Stimulated activated CD8-positive, alpha-beta memory T cell treated with anti-CD3 and anti-CD28 coated beads, Interleukin-4, amount 100 ng/mL, for 48 hours (primary cell): ENCODE measurements around the gene SUSD6.

ENCODE experiments used
- DNase-seq: peaks from one replicate; pipeline ENCODE4 v3.0.0-alpha.2; 2020

SUSD6 gene

DNA sequence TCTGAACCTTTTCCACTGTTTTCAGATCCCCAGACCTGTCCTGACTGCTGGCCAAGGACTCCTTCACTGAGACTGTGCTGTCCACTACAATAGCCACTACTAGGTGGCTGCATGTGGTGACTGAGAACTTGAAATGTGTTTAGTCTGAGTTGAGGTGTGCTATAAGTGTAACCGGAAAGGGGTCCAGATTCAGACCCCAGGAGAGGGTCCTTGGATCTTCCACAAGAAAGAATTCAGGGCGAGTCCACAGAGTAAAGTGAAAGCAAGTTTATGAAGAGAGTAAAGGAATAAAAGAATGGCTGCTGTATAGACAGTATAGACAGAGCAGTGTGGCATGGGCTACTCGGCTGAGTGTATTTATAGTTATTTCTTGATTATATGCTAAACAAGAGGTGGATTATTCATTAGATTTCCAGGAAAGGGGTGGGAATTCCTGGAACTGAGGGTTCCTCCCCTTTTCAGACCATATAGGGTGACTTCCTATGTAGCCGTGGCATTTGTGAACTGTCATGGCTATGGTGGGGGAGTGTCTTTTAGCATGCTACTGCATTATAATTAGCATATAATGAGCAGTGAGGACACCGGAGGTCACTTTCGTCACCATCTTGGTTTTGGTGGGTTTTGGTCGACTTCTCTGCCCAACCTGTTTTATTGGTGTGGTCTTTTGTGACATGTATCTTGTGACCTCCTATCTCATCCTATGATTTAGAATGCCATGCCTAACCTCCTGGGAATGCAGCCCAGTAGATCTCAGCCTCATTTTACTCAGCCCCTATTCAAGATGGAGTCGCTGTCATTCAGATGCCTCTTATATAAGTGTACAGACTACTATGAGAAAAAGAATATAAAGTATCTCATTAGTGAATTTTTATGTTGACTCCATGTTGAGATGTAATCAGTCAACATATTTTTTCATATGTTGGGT, 85.5 kb downstream of the SUSD6 start:
- DNase-seq: no peak

DNA sequence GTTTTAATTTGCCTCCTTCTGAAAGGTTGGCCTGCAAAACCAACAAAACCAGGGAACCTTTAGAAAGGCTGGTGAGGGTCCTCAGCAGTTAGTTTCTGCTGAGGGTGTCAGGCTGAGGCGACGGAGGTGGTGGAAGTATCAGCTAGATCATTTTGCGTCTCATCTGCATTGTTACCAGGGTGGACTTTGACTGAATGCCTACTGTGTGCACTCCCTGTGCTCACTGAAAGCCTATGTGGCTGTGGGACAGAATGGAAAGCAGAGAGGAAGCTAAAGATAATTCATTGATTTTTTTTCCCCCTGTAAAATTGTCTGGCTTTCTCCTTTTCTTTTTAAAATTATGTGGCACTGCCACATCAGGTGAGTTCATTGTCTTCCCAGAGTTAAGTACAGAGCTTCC, 87.2 kb downstream of the SUSD6 start:
- no peak for DNase-seq

DNA sequence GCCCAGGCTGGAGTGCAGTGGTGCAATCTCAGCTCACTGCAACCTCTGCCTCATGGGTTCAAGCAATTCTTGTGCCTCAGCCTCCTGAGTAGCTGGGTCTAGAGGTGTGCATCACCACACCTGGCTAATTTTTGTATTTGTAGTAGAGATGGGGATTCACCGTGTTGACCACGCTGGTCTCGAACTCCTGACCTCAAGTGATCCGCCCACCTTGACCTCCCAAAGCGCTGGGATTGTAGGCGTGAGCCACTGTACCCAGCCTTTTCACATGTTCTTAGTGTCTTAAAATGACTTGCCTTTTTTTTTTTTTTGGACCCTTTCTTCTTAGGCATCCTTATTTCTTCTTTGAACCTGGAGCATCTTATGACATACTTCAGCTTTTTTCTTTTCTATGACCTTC, 87.8 kb downstream of the SUSD6 start:
- DNase-seq: peak; percentile 60

DNA sequence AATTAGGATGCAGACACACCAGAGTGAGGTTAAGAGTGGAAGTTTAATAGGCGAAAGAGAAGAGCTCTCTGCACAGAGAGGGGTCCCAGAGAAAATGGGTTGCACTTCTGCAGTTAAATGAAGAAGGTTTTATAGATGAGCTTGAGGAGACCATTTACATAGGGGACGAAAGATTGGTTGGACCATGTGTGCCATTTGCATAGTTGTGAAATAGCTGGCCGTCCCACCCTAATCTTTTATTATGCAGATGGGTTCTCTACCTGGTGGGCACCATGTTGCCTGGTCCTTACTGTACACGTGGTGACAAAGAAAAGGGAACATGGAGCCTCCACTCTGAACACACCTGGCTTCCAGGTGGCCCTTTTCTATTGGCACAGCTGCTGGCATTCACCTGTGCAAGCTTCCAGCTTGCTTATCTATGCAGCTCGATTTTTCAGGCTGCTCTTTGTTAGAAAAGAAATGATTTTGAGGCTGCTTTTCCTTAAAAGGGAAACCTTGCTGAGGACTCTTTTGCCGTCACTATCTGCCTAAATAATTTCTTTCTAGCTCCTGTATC, 88.4 kb downstream of the SUSD6 start:
- DNase-seq: no peak

DNA sequence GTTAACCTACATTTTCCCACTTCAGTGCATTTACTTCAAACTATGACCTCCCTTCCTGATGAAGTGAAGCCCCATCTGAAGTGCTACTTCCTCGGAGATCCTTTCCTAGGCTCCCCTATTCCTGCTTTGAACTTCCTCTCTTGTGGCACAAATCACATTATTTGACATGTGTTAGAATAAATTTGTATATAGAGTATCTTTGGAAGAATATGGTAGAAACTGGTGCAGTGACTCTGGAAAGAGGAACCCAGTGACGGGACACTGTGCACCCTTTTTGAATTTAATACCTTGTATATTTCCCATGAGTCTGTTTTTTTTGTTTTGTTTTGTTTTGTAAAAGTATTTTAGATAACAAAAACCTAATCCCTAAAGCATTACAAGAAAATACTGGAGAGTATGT, 89.2 kb downstream of the SUSD6 start:
- DNase-seq: no peak

DNA sequence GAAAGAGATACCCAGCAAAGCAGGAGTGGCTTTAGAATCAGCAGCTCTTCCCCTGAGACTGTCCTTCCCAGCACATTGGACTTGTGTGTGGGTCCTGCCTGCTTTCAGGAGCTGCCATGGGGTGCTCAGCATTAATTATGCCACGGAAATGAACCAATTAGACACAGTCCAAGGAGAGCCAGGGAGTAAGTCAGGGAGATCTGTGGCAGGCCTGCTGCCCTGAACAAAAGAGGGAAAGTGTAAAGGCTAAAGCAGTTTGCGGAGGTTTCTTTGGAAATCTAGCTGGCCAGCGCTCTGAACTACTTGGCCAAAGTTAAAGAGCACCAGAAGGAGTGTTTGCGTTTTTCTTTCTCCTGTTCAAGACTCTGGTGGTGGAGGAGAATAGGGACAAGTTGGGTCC, 89.9 kb downstream of the SUSD6 start:
- no peak for DNase-seq

DNA sequence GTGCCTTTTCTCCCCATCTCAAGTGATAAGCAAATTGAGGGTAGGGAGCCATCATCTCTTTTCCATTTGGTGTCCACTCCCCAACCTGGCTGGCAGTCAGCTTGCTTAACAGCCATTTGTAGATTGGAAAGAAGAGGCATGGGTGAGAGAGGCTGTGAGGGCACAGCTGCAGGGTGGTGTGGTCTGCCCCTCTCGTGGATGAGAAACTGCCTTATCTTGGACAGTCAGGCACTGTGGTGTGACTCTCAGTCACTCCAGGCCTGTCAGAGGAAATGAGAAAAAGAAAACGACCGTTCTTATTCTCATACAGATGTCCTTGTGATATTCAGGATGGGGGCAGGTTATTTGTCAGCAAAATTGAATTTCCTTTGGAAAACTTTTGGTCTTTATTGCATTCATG, 90.5 kb downstream of the SUSD6 start:
- DNase-seq: no peak

DNA sequence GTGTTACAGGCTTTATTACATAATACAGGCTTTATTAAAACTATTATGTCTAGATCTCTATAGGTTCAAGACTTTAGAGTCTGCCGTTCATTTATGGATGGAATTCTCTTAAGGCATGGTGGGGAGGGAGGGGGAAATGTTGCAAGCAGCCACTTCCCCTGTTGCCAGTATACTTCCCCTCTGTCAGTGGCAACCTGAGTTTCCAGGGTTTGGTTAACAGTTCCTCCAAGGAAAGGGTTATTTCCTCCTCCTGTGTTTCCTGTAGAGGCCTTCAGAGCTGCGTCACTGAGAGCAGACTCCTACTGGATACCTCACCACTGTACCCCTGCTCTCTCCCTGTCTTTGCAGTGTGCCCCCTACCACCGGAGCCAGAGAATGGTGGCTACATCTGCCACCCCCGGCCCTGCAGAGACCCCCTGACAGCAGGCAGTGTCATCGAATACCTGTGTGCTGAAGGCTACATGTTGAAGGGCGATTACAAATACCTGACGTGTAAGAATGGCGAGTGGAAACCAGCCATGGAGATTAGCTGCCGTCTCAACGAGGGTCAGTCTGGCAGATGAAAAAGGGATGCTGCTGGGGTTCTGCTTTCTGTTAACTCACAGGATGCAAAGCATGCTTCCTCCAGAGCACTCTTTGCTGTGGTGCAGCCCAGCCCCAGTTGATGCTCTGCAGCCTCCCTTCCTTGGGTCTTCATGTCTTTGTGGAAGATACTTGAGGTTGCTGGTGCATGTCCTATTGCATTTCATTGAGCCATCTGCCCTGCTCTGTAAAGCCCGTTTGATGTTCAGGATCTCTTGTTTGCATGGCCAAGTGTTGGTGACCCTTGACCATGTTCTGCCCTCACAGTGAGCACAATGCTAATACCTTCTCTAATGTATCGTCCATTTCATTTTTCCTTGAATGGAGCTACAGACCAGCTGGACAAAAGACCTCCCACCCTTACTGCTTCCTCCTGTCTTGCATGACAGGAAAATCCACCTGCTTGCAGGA, 91.9 kb downstream of the SUSD6 start:
- no peak for DNase-seq

DNA sequence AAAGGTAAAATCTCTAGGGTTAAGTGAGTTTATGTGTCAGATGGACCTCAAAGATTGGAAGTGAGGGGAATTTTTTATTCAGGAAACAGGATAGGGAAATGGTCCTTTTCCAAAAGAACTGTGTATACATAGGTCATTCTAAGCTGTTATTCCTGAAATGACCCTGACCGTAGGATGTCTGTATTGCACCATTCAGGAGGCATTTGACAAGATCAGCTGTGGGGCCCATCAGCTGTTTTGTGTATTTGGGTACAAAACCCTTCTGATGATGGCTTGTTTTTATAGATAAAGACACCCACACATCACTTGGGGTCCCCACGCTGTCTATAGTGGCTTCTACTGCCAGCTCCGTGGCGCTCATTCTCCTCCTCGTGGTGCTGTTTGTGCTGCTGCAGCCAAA, 92.9 kb downstream of the SUSD6 start:
- DNase-seq: no peak

DNA sequence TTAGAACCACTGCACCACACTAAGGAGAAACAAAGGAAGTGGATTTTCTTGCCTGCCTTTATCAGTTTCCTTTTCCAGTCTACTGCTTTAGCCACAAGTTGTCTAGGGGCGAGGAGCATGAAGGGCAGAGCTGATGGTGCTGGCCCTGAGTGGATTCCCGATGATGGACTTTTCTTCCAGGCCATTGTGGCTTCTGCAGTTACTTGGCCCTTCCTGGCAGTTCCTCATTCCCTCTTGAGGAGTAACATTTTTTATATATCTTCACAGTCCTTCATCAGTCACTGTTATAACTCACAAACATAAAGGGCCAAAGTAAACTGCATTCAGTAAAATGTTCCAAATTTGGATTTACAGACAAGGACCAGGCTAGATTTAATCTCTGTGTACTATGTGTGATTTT, 94.3 kb downstream of the SUSD6 start:
- no peak for DNase-seq

DNA sequence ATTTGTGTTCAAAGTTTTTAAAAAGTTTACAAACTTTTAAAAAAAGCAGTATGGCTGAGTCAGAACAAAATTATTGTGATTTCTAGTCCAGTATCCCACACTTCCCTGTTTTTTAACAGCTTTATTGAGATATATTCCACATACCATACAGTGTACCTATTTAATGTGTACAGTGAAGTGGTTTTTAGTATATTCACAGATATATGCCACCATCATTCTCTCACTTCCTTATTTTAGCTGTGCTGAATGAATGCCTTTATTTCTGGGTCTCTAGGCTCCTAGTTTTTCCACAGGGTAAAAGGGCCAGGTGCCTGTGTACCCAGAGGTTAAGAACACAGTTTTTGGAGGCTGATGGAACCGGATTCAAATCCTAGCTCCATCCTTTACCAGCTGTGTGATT, 96.7 kb downstream of the SUSD6 start:
- DNase-seq: no peak

DNA sequence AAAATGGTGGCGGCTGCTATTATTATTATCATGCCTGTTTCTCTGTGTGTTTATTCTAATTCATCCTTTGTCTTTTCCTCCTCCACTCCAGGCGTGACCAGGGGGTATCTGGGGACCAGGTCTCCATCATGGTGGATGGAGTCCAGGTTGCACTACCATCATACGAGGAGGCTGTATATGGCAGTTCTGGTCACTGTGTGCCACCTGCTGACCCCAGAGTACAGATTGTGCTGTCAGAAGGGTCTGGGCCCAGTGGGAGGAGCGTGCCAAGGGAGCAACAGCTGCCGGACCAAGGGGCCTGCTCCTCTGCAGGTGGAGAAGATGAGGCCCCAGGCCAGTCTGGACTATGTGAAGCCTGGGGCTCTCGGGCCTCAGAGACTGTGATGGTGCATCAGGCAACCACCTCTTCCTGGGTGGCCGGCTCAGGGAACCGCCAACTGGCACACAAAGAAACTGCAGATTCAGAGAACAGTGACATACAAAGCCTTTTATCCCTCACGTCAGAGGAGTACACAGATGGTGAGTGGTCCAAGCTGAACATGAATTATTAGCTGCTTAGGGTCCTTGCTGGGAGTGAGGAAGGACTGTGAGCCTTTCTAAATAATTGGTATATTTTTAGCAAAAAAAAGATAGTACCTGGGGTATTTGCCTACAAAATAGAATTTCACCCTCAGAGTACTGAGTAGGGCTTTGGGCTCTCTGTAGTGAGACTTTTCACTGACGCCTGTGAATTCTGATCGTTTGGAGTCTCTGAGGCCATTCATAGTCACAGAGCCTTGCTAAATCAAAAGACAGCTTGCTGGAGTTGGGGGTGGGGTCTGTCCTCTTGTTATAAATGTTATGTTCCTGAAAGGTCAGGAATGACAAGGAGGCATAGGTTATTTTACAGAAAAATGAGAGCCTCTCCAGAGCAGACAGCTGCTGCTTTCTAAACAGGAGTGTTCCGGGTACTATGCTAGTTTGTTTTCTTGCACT, 97.5 kb downstream of the SUSD6 start:
- DNase-seq: no peak

DNA sequence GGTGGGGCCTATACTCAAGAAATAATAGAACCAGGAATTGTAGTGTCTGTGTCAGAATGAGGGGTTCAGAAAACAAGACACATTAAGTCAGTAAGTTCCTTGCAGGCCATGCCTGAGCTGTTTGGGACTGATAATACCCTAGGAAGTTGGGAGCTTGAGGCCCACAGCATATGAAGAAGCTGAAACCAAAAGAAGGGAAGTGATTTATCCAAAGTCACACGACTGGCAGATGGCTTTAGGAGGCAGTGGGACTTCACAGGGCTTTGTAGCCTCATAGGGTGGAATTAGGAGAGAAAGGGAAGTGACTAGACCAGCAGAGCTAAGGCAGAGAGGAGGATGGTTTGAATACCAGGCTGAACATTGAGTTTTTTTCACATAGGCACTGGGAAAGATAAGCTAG, 99.0 kb downstream of the SUSD6 start:
- DNase-seq: no peak

DNA sequence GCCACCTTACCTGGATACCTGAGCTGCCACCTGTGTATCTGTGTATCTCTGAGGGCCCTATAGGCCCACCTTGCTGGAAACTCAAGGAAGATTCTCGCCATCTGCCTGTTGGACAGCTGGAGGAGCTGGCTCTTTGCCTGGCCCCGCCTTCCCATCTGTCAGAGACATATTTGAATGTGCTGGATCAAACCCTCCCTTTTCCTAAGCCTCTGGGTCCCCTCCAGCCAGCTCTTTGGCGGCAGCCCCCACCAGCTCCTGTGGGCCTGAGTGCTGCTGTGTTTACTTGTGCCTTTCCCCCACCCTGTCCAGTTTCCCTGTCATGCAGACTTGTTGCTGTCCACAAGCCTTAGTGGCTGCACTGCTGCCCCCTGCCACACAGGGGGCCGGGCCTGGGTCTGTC, 99.7 kb downstream of the SUSD6 start:
- no peak for DNase-seq

DNA sequence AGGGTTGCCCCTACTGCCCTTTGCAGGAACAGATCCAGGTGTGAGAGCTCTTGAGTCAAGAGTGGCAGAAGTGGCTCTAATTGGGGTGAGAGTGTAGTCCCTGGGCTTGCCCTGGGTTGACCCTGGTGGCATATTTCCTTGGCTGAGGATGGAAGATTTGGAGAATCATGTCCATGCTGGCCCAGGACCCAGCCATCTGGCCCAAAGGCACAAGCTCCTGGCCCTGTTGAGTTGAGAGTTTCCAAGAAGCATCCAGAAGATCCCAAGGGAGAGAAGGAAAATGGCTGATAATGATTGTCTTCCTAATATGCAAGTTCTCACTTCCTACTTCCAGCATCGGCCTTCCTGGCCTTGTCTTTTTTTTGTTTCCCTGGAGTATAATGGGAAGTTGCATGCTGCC, 100.1 kb downstream of the SUSD6 start:
- DNase-seq: no peak

DNA sequence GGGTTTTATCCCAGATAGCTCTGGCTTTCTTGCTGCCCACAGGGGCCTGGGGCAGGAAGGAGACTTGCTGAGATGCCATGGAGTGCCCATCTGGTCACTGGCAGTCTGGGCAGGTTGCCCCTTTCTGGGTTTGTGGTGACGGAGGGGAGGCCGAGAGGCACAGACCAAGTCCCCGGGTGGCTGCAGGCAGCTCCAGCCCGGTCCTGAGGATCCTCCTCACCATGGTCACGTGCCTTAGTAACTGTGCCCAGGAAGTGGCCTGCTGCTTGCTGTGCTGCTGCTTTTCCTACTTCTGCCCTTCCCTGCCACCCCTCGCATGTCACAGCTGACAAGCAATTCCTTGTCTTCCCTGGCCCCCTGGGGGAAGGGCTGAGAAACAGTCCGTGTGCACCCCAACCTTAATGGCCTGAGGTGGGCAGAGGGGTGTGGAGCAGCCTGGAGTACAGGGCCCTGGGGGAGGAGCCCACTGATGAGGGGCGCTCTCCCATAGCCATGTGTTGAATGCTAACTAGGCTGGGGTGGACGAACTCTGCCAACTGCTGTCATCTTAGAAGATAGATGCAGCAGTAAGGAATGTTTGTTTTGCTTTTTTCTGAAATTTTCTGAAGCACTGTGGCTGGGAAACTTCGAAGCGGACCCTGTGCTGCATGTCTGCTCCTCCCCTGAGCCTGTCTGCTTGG, 100.6 kb downstream of the SUSD6 start:
- no peak for DNase-seq

DNA sequence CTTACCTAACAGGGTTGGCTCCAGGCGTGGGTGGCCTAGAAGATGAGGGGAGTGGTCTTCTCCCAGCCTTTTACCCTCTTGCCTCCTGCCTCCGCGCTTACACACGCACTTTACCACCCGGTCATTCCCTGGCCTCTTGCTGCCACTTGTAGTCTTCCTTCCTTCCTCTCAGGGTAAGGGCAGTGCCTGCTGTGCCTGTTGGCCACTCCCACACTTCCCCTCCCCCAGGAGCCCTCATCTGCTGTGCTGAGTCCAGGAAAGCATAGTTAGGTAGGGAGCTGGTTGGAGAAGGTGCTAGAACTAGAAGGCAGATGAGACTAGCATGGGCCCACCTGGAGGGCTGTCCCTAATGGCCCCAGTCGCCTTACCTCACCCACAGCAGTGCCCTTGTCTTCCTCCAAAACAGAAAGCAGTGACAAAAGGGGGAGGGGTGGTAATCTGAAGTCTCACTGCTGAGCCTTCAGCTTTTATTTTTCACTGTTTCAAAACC, 101.2 kb downstream of the SUSD6 start:
- DNase-seq: no peak

DNA sequence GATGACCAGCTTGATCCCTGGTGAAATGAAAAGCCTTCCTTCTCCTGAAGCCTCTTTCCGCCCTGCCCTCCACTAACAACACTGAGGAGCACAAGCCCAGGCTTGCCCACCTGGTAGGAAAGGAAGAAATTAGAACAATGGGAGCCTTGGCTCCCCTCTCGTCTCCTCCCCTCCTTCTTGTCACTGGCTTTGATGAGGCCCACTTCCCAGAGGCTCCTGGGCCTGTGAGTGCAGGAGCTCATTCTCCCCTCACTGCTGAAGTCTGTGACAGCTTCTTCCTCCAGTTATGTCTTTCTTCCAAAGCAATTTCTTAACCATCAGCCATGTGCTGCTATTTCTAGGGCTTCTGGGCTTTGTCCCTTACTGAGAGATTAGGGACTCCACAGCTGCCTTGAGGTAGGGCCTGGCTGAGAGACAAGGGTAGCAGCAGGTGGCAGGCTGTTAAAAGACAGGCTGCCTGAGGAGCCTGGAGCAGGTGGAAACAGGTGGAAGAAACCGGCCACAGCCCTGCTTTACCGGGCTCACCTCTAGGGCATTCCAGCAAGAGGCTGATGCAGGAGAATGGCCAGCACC, 101.9 kb downstream of the SUSD6 start:
- DNase-seq: no peak

DNA sequence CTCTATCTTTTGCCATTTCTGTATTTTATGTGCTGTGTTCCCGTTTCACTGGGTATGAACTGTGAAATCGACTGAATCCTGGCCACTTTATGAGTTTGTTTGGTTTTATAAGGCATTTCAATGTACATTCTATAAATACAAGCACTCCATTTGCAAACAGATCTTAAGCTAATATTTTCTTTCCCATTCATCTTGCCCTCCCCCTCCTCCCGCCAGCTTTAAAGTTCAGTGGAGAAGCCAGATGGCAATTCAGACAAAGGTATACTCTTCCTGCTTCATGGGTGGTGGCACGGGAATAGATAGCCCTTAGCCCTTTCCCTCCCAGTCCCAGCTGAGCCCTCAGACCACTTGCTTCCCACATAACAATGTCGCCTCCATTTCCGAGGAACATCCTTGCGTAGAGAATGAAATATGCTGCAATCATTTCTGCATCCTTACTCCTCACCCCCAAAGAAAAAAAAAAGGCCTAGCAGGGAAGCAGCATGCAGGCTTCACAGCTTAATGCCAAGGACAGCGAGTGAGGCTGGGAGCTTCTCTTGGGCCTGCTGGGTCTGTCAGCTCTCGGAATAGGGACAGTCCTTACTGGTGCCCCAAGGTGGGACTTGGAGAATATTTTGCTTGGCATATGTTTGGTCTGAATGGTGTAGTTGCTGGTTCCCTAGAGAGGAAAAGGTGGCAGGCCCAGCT, 102.7 kb downstream of the SUSD6 start:
- DNase-seq: no peak

DNA sequence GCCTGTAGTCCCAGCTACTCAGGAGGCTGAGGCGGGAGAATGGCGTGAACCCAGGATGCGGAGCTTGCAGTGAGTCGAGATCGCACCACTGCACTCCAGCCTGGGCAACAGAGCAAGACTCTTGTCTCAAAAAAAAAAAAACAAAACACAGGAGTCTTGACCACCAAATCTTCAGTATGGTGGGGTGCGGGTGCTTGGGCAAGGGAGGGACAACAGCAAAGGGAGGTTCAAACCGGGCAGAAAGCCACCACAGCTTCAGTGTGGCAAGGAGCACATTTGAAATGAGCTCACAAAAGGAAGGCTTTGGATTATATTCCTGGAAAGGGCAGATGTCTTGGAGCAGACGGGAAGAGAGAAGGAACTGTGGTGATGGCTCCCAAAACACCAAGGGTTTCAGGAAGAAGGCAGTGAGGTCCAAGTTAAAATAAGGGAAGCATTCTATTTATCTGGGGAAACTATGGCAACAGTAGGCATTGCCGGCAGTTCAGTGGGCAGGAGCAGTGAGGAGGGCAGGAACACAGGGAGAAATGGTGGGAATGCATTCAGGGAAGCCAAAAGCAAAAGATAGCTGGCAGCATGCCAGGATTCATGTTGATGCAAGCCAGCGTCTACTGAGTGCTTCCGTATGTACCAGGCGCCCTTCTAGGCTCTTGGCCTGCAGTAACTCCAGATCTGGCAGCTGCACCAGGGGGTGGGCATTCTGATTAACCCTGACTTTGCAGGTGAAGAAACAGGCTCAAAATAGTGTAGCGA, 104.5 kb downstream of the SUSD6 start:
- DNase-seq: peak; percentile 46
